ENCODE data around the gene RC3H2.

The RC3H2 gene

DNA sequence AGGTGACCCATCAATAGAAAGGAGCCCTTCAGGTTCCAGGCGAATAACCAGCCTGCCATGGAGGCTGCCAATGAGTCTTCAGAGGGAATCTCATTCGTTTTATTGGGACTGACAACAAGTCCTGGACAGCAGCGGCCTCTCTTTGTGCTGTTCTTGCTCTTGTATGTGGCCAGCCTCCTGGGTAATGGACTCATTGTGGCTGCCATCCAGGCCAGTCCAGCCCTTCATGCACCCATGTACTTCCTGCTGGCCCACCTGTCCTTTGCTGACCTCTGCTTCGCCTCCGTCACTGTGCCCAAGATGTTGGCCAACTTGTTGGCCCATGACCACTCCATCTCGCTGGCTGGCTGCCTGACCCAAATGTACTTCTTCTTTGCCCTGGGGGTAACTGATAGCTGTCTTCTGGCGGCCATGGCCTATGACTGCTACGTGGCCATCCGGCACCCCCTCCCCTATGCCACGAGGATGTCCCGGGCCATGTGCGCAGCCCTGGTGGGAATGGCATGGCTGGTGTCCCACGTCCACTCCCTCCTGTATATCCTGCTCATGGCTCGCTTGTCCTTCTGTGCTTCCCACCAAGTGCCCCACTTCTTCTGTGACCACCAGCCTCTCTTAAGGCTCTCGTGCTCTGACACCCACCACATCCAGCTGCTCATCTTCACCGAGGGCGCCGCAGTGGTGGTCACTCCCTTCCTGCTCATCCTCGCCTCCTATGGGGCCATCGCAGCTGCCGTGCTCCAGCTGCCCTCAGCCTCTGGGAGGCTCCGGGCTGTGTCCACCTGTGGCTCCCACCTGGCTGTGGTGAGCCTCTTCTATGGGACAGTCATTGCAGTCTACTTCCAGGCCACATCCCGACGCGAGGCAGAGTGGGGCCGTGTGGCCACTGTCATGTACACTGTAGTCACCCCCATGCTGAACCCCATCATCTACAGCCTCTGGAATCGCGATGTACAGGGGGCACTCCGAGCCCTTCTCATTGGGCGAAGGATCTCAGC is 104.8 kb downstream of the RC3H2 start, which contains the start of gene OR1K1:
OR1K1 (plus strand) TSS at position 58 of the 995 bp plus-strand sequence; CDS start at position 58, 0 bp downstream.
- DNase-seq, result no peak

DNA sequence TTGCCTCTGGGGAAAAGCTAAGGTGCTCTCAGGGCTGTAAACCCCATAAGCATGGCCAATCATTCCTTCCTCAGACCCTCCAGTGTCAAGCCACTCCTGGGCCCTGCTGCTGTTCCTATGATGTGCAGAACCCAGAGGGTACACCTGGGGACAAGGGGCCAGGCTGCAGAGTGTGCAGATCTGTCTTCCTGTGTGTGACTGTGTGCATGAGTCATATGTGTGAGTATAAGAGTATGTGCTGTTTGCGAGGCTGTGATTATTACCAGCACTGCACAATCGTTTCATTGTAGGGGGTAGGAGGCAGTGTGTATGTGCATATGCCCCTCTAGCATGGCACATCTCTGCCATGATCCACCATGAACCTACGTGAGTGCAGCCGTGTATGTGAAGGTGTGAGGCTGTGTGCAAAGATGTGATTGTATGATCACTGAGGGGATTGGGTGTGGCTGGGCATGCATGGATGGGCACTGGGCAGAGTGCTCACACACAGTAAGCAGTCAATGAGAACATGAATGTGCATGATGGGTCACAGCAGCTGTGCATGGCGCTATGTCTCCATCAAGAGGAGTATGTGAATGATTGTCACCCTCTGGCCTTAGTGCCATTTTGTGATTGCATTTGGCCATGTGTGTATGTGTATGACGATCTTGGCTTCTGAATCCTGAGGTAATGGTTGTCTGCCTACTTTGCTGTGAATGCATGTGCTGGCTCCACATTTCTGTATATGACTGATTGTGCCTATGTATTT is 107.7 kb downstream of the RC3H2 start:
- no peak for DNase-seq
